ENCODE data around the gene SLC5A3. TPM values are rescaled to one million over a fixed set of nuclear protein-coding genes. Genes with fewer than 3 reads are reported as not detected.

The SLC5A3 gene
- polyA plus RNA-seq, 3 donors, result 0.74 to 3.3 (median 1.5) TPM

Other genes starting within 250 kb of the SLC5A3 start
- 100 to 1,000 TPM; 144 to 356 (median 313) TPM for gene ATP5PO, start 157.8 kb upstream of the SLC5A3 start, polyA plus RNA-seq
- gene MRPS6, start within 50 bp of the SLC5A3 start, polyA plus RNA-seq, result 10 to 100 TPM; 17.5 to 96.7 (median 57.9) TPM